Subcutaneous adipose tissue (tissue), 4 donors: ENCODE data around the gene PAH. TPM values are rescaled to one million over a fixed set of nuclear protein-coding genes. Genes with fewer than 3 reads are reported as not detected.

Experiments
- CTCF ChIP-seq: fragments of 450-650 bp; IDR thresholded peaks from one replicate; pipeline ENCODE4 v1.5.1; 2016; ENCODE audit warnings: low read depth, mild to moderate bottlenecking, control low read depth, antibody characterized with exemption, moderate library complexity
- total RNA-seq, 4 donors: library from RNA; depleted of rRNA; stranded (reverse); fragments of >200 nt; gene quantifications; one replicate each; pipeline ENCODE4 v1.1.0, GENCODE V29; 2016

The PAH gene
- total RNA-seq, 4 donors from 2014 or later = not detected

- TF ChIP-seq CTCF = no peak
These were observed 119.5 kb downstream of the PAH start for GRCh38 chr12:102797528-102797927.

GRCh38 chr12:102793921-102794320 is 123.1 kb downstream of the PAH start:
- TF ChIP-seq CTCF = no peak

Other genes with a start within 250 kb of the PAH start
- gene ASCL1, start 40.4 kb upstream of the PAH start, total RNA-seq = not detected